Measurements from ENCODE around the gene LENG1. TPM values are rescaled to one million over a fixed set of nuclear protein-coding genes. Genes with fewer than 3 reads are reported as not detected.
A peak's percentile ranks its signal among the peaks of the same experiment; 100 is the strongest.

Gene LENG1
- total and polyA plus RNA-seq, 2 experiments from 2014 or later: 4.7 to 17.2 TPM

GRCh38 chr19:54189145-54189734 is 29.7 kb upstream of the LENG1 start, which contains the start of gene MBOAT7:
Gene MBOAT7, minus strand, starts transcription at chr19:54189580. Its CDS starts 1,072 bp downstream, at chr19:54188508.
- Histone ChIP-seq H2AFZ (no peak within 1 kb of the TSS; the same call in 1 of the 2 replicates), H3K4me1 (ENCODE audit: insufficient read depth) (peaks cover 7% of the 10 kb centered on the region; the same call in 1 of the 2 replicates), H3K4me2 (peak within 1 kb of the TSS; percentile 98), H3F3A (replicated peaks; ENCODE audit: low read depth) (peaks cover 11% of the 10 kb centered on the region; the same call in 1 of the 2 replicates), H3K36me3 (ENCODE audit: insufficient read depth) (peaks cover 14% of the 10 kb centered on the region), H3K9me2 (ENCODE audit: insufficient read depth) (no peaks in the 10 kb centered on the region), H3K79me2 (replicated peaks; ENCODE audit: insufficient read depth) (peaks cover 47% of the 10 kb centered on the region), H3K27me3 (ENCODE audit: insufficient read depth) (no peaks in the 10 kb centered on the region), H4K20me1 (replicated peaks; ENCODE audit: insufficient read depth) (peaks cover 13% of the 10 kb centered on the region), H3K27ac (ENCODE audit: low read depth) (peak within 1 kb of the TSS; percentile 94), H3K4me3 (peak within 1 kb of the TSS; percentile 97)
- ATAC-seq (peak; percentile 36), DNase-seq (ENCODE audit: low spot score) (no peak)
- Mint-ChIP-seq H3K27me3 (ENCODE audit: insufficient read depth, low read depth, poor library complexity) (peaks cover 18% of the 10 kb centered on the region), H3K4me3 (peak within 1 kb of the TSS; percentile 88), H3K36me3 (ENCODE audit: low read depth) (peaks cover 42% of the 10 kb centered on the region), H3K4me1 (peaks cover 29% of the 10 kb centered on the region), H3K27ac (peak within 1 kb of the TSS; percentile 100), H3K9me3 (no peaks in the 10 kb centered on the region; the same call in 2 of the 3 replicates)
- no peak for TF ChIP-seq ZNF462 (CRISPR knock-in tag; IDR thresholded peaks at IDR 0.05)
- peak; percentile 10 to 48; a peak in 2 of 4 replicates for TF ChIP-seq CTCF (conservative IDR thresholded peaks at IDR 0.05; ENCODE audit: low read depth in 2 of 2)
- no peak for TF ChIP-seq EZH2phosphoT487 (IDR thresholded peaks at IDR 0.05; ENCODE audit: unreplicated experiment)
- TF ChIP-seq CREB1 (CRISPR knock-in tag; IDR thresholded peaks at IDR 0.05; ENCODE audit: low read depth): no peak
- TF ChIP-seq REST (IDR thresholded peaks at IDR 0.05; ENCODE audit: unreplicated experiment): no peak
- TF ChIP-seq ZNF114 (CRISPR knock-in tag; IDR thresholded peaks at IDR 0.05): no peak
- TF ChIP-seq JUNB (IDR thresholded peaks at IDR 0.05; ENCODE audit: unreplicated experiment): no peak
- TF ChIP-seq POLR2AphosphoS5 (IDR thresholded peaks at IDR 0.05; ENCODE audit: low read depth): peak; percentile 82

Measured in GM23338 (cell line).